ENCODE measurements around the gene MAP3K13.
A peak's percentile ranks its signal among the peaks of the same experiment; 100 is the strongest.

MAP3K13 gene

GRCh38 chr3:185517387-185518130, 154.6 kb downstream of the MAP3K13 start:
- no peak for DNase-seq

- no peak for DNase-seq
Observed at GRCh38 chr3:185519021-185519420, 156.1 kb downstream of the MAP3K13 start.

GRCh38 chr3:185521349-185522138, 158.6 kb downstream of the MAP3K13 start:
- no peak for DNase-seq

GRCh38 chr3:185526349-185526951, 163.5 kb downstream of the MAP3K13 start:
- DNase-seq, result no peak

GRCh38 chr3:185527364-185527763, 164.4 kb downstream of the MAP3K13 start:
- no peak for DNase-seq

GRCh38 chr3:185528532-185528931, 165.6 kb downstream of the MAP3K13 start:
- no peak for DNase-seq

GRCh38 chr3:185530856-185531255, 167.9 kb downstream of the MAP3K13 start:
- no peak for DNase-seq

GRCh38 chr3:185532901-185533300, 170.0 kb downstream of the MAP3K13 start:
- no peak for DNase-seq

- no peak for DNase-seq
Observed at GRCh38 chr3:185534511-185534910, 171.6 kb downstream of the MAP3K13 start.

GRCh38 chr3:185537369-185537970, 174.5 kb downstream of the MAP3K13 start:
- peak; percentile 70 to 80 for DNase-seq
